Gastrocnemius medialis (tissue), 4 donors: ENCODE data around the gene DHRS1.

ENCODE experiments used
- CTCF ChIP-seq, 5 experiments: fragments of 450-650 bp in 3 of 5; fragments of 200-600 bp in 2 of 5; sonication (generic) in 2 of 5; IDR thresholded peaks in 4 of 5; conservative IDR thresholded peaks in 1 of 5; 1 replicate in 4 of 5; 2 replicates in 1 of 5; pipeline ENCODE4 v1.5.1; 2016 to 2019; ENCODE audit warnings: antibody characterized with exemption in 5 of 5, mild to moderate bottlenecking in 3 of 5, moderate library complexity in 3 of 5
- POLR2A ChIP-seq, 2 donors: fragments of 450-650 bp; IDR thresholded peaks; one replicate each; pipeline ENCODE4 v1.6.1; 2017; ENCODE audit warnings: antibody characterized with exemption in 2 of 2, mild to moderate bottlenecking in 2 of 2, moderate library complexity in 2 of 2

GRCh38 chr14:24298892-24299254, 707 bp downstream of the DHRS1 start:
- TF ChIP-seq CTCF (IDR thresholded peaks at IDR 0.05 in 4 of 5, conservative IDR thresholded peaks at IDR 0.05 in 1 of 5) (no peak), POLR2A (IDR thresholded peaks at IDR 0.05) (no peak)
